ENCODE results near the gene SPEF2.

SPEF2 gene

GRCh38 chr5:35674049-35674448 is 56.4 kb downstream of the SPEF2 start:
- Histone ChIP-seq H3K4me1 (ENCODE audit: control insufficient read depth, insufficient read depth, low read length) (no peaks in the 10 kb centered on the region), H3K36me3 (ENCODE audit: control insufficient read depth in 2 of 2, insufficient read depth in 1 of 2, low read length in 2 of 2) (peaks cover 0 to 3% of the 10 kb centered on the region in 2 experiments; a peak in 1 of 3 replicates), H3K4me3 (ENCODE audit: low read depth, low read length) (no peak overlapping the region), H3K27ac (ENCODE audit: extremely low read depth, low read depth, low read length) (no peak overlapping the region), H3K9me3 (ENCODE audit: control insufficient read depth, insufficient read depth, low read depth, low read length) (no peaks in the 10 kb centered on the region)
- ChIA-PET POLR2A (no interaction called here), CTCF (no interaction called here)
- TF ChIP-seq ZNF18 (tag by site-specific recombination; IDR thresholded peaks at IDR 0.05) (no peak), ZFP69B (tag by site-specific recombination; IDR thresholded peaks at IDR 0.05) (no peak), ZNF391 (tag by site-specific recombination; IDR thresholded peaks at IDR 0.05; ENCODE audit: borderline replicate concordance, low read depth) (no peak), ZBTB48 (tag by site-specific recombination; IDR thresholded peaks at IDR 0.05) (no peak), ZNF626 (tag by site-specific recombination; IDR thresholded peaks at IDR 0.05) (no peak), KLF8 (tag by site-specific recombination; IDR thresholded peaks at IDR 0.05) (no peak), ZNF48 (tag by site-specific recombination; IDR thresholded peaks at IDR 0.05) (no peak), GLIS2 (tag by site-specific recombination; IDR thresholded peaks at IDR 0.05) (no peak), TRIM28 (IDR thresholded peaks at IDR 0.05; ENCODE audit: borderline replicate concordance, low read length) (no peak), ZNF560 (tag by site-specific recombination; IDR thresholded peaks at IDR 0.05; ENCODE audit: borderline replicate concordance) (no peak), AEBP2 (tag by site-specific recombination; IDR thresholded peaks at IDR 0.05; ENCODE audit: borderline replicate concordance) (no peak)

- Histone ChIP-seq H3K4me1 (ENCODE audit: control insufficient read depth, insufficient read depth, low read length) (no peaks in the 10 kb centered on the region), H3K27ac (ENCODE audit: extremely low read depth, low read depth, low read length) (no peak overlapping the region), H3K4me3 (ENCODE audit: low read depth, low read length) (no peak overlapping the region), H3K36me3 (ENCODE audit: control insufficient read depth in 2 of 2, insufficient read depth in 1 of 2, low read length in 2 of 2) (no peaks in the 10 kb centered on the region; a peak in 1 of 3 replicates), H3K9me3 (ENCODE audit: control insufficient read depth, insufficient read depth, low read depth, low read length) (no peaks in the 10 kb centered on the region)
- POLR2A ChIA-PET = no interaction called here
- CTCF ChIA-PET = interaction anchor here (1.0 kb wide), 1 partner anchor 58 kb away, joined by 4 read pairs; the partner anchor contains the start of gene SPEF2
- no peak for TF ChIP-seq ZNF121 (tag by site-specific recombination; IDR thresholded peaks at IDR 0.05)
- no peak for TF ChIP-seq ZNF362 (tag by site-specific recombination; IDR thresholded peaks at IDR 0.05)
- TF ChIP-seq TSHZ1 (tag by site-specific recombination; IDR thresholded peaks at IDR 0.05; ENCODE audit: borderline replicate concordance) = no peak
- no peak for TF ChIP-seq ZNF596 (tag by site-specific recombination; IDR thresholded peaks at IDR 0.05)
- TF ChIP-seq ZNF175 (tag by site-specific recombination; IDR thresholded peaks at IDR 0.05) = no peak
- TF ChIP-seq ZNF223 (tag by site-specific recombination; IDR thresholded peaks at IDR 0.05) = no peak
- TF ChIP-seq ZNF585B (tag by site-specific recombination; IDR thresholded peaks at IDR 0.05) = no peak
- no peak for TF ChIP-seq ZNF302 (tag by site-specific recombination; IDR thresholded peaks at IDR 0.05; ENCODE audit: low read depth)
- TF ChIP-seq ZNF211 (tag by site-specific recombination; IDR thresholded peaks at IDR 0.05; ENCODE audit: low read depth) = no peak
- TF ChIP-seq ZNF280C (tag by site-specific recombination; IDR thresholded peaks at IDR 0.05) = no peak
- no peak for TF ChIP-seq ZNF560 (tag by site-specific recombination; IDR thresholded peaks at IDR 0.05; ENCODE audit: borderline replicate concordance)
- TF ChIP-seq ZNF692 (tag by site-specific recombination; IDR thresholded peaks at IDR 0.05) = no peak
- no peak for TF ChIP-seq ZNF138 (tag by site-specific recombination; IDR thresholded peaks at IDR 0.05; ENCODE audit: borderline replicate concordance)
Observed at GRCh38 chr5:35675392-35675791, 57.7 kb downstream of the SPEF2 start.

Data from HEK293 (cell line).